ENCODE results near the gene ZMYM4.
A peak's percentile ranks its signal among the peaks of the same experiment; 100 is the strongest.

Gene ZMYM4

GRCh38 chr1:35359995-35360394 lies 91.5 kb downstream of the ZMYM4 start:
- no peak for DNase-seq (ENCODE audit: extremely low read depth, insufficient read length)
- Histone ChIP-seq H3K4me3 (replicated peaks; ENCODE audit: low read depth, low read length) (no peak overlapping the region), H3K27me3 (replicated peaks; ENCODE audit: control insufficient read depth, insufficient read depth, low read length) (no peaks in the 10 kb centered on the region), H3K36me3 (ENCODE audit: control insufficient read depth, insufficient read depth, low read length) (no peaks in the 10 kb centered on the region)
- TF ChIP-seq CTCF (IDR thresholded peaks at IDR 0.05; ENCODE audit: insufficient read depth, low read length, poor library complexity, severe bottlenecking), result no peak

GRCh38 chr1:35361638-35362037 lies 93.1 kb downstream of the ZMYM4 start:
- no peaks in the 10 kb centered on the region for H3K36me3 ChIP-seq (ENCODE audit: control insufficient read depth, insufficient read depth, low read length)
- H3K4me3 ChIP-seq (replicated peaks; ENCODE audit: low read depth, low read length), result no peak overlapping the region
- H3K27me3 ChIP-seq (replicated peaks; ENCODE audit: control insufficient read depth, insufficient read depth, low read length), result no peaks in the 10 kb centered on the region
- no peak for TF ChIP-seq CTCF (IDR thresholded peaks at IDR 0.05; ENCODE audit: insufficient read depth, low read length, poor library complexity, severe bottlenecking)
- no peak for DNase-seq (ENCODE audit: extremely low read depth, insufficient read length)

- Histone ChIP-seq H3K4me3 (replicated peaks; ENCODE audit: low read depth, low read length) (no peak overlapping the region; the same call in 1 of the 2 replicates), H3K36me3 (ENCODE audit: control insufficient read depth, insufficient read depth, low read length) (no peaks in the 10 kb centered on the region), H3K27me3 (replicated peaks; ENCODE audit: control insufficient read depth, insufficient read depth, low read length) (no peaks in the 10 kb centered on the region)
- TF ChIP-seq CTCF (IDR thresholded peaks at IDR 0.05; ENCODE audit: insufficient read depth, low read length, poor library complexity, severe bottlenecking), result no peak
- DNase-seq (ENCODE audit: extremely low read depth, insufficient read length), result peak; percentile 55
These were observed 96.2 kb downstream of the ZMYM4 start for GRCh38 chr1:35364741-35365140.

GRCh38 chr1:35367914-35368313 lies 99.4 kb downstream of the ZMYM4 start:
- Histone ChIP-seq H3K27me3 (replicated peaks; ENCODE audit: control insufficient read depth, insufficient read depth, low read length) (no peaks in the 10 kb centered on the region), H3K4me3 (replicated peaks; ENCODE audit: low read depth, low read length) (no peak overlapping the region), H3K36me3 (ENCODE audit: control insufficient read depth, insufficient read depth, low read length) (no peaks in the 10 kb centered on the region)
- DNase-seq (ENCODE audit: extremely low read depth, insufficient read length), result no peak
- TF ChIP-seq CTCF (IDR thresholded peaks at IDR 0.05; ENCODE audit: insufficient read depth, low read length, poor library complexity, severe bottlenecking), result no peak

- DNase-seq (ENCODE audit: extremely low read depth, insufficient read length), result peak; percentile 5
- no peak overlapping the region for H3K4me3 ChIP-seq (replicated peaks; ENCODE audit: low read depth, low read length)
- TF ChIP-seq CTCF (IDR thresholded peaks at IDR 0.05; ENCODE audit: insufficient read depth, low read length, poor library complexity, severe bottlenecking), result no peak
These were observed 101.6 kb downstream of the ZMYM4 start for GRCh38 chr1:35369922-35370671.

More at GRCh38 chr1:35369922-35370671, 101.6 kb downstream of the ZMYM4 start:
- Histone ChIP-seq H3K27me3 (replicated peaks; ENCODE audit: control insufficient read depth, insufficient read depth, low read length) (no peaks in the 10 kb centered on the region), H3K36me3 (ENCODE audit: control insufficient read depth, insufficient read depth, low read length) (no peaks in the 10 kb centered on the region)

Measured in GM06990 (cell line).